Adipocyte (in vitro differentiated cells): ENCODE data around the gene CTNNBL1.
A peak's percentile ranks its signal among the peaks of the same experiment; 100 is the strongest.

Experiments
- DNase-seq: peaks from one replicate; pipeline ENCODE4 v3.0.0-alpha.2; 2015; ENCODE audit warnings: low read depth
- H3K27me3 ChIP-seq: replicated peaks from 2 replicates; pipeline ENCODE4 v1.7.0; 2013; ENCODE audit warnings: mild to moderate bottlenecking, low read length, moderate library complexity; ENCODE audit not compliant: control insufficient read depth, insufficient read depth
- H3K36me3 ChIP-seq: 2 replicates; pipeline ENCODE4 v1.7.0; 2013; ENCODE audit warnings: low read length, mild to moderate bottlenecking, moderate library complexity; ENCODE audit not compliant: control insufficient read depth, insufficient read depth, severe bottlenecking
- H3K4me1 ChIP-seq: 2 replicates; pipeline ENCODE4 v1.7.0; 2013; ENCODE audit warnings: mild to moderate bottlenecking, low read length, moderate library complexity; ENCODE audit not compliant: control insufficient read depth, insufficient read depth
- H3K4me3 ChIP-seq: 2 replicates; pipeline ENCODE4 v1.7.0; 2013; ENCODE audit warnings: mild to moderate bottlenecking, low read length, moderate library complexity
- H3K9ac ChIP-seq: 2 replicates; pipeline ENCODE4 v1.7.0; 2013; ENCODE audit warnings: mild to moderate bottlenecking, low read length, moderate library complexity
- H3K9me3 ChIP-seq: 2 replicates; pipeline ENCODE4 v1.7.0; 2013; ENCODE audit warnings: mild to moderate bottlenecking, low read length, moderate library complexity; ENCODE audit not compliant: control insufficient read depth

The CTNNBL1 gene

GRCh38 chr20:37911261-37911660 lies 217.4 kb downstream of the CTNNBL1 start:
- no peak overlapping the region for H3K4me3 ChIP-seq
- H3K9me3 ChIP-seq, result no peaks in the 10 kb centered on the region
- H3K27me3 ChIP-seq, result peaks cover 61% of the 10 kb centered on the region
- no peak for DNase-seq
- peaks cover 3% of the 10 kb centered on the region for H3K4me1 ChIP-seq
- H3K9ac ChIP-seq, result no peak overlapping the region
- H3K36me3 ChIP-seq, result no peaks in the 10 kb centered on the region

GRCh38 chr20:37911838-37912281 lies 218.0 kb downstream of the CTNNBL1 start:
- Histone ChIP-seq H3K9me3 (no peaks in the 10 kb centered on the region), H3K9ac (no peak overlapping the region), H3K4me1 (peaks cover 3% of the 10 kb centered on the region), H3K4me3 (no peak overlapping the region), H3K27me3 (peaks cover 67% of the 10 kb centered on the region), H3K36me3 (no peaks in the 10 kb centered on the region)
- DNase-seq, result peak; percentile 54

- no peak for DNase-seq
- Histone ChIP-seq H3K9me3 (no peaks in the 10 kb centered on the region), H3K27me3 (peaks cover 72% of the 10 kb centered on the region), H3K4me1 (peaks cover 3% of the 10 kb centered on the region), H3K9ac (no peak overlapping the region), H3K36me3 (no peaks in the 10 kb centered on the region), H3K4me3 (no peak overlapping the region)
Measured at GRCh38 chr20:37912874-37913273, 219.0 kb downstream of the CTNNBL1 start.

GRCh38 chr20:37913567-37914366 lies 219.9 kb downstream of the CTNNBL1 start:
- no peaks in the 10 kb centered on the region for H3K36me3 ChIP-seq
- H3K4me1 ChIP-seq, result no peaks in the 10 kb centered on the region
- H3K27me3 ChIP-seq, result peaks cover 80% of the 10 kb centered on the region
- H3K4me3 ChIP-seq, result no peak overlapping the region
- no peak for DNase-seq
- no peaks in the 10 kb centered on the region for H3K9me3 ChIP-seq
- H3K9ac ChIP-seq, result no peak overlapping the region

- H3K9me3 ChIP-seq, result no peaks in the 10 kb centered on the region
- no peak overlapping the region for H3K4me3 ChIP-seq
- H3K9ac ChIP-seq, result no peak overlapping the region
- H3K27me3 ChIP-seq, result peaks cover 80% of the 10 kb centered on the region
- H3K36me3 ChIP-seq, result no peaks in the 10 kb centered on the region
- no peak for DNase-seq
- H3K4me1 ChIP-seq, result no peaks in the 10 kb centered on the region
Measured at GRCh38 chr20:37914367-37914671, 220.5 kb downstream of the CTNNBL1 start.

GRCh38 chr20:37914672-37915433 lies 221.0 kb downstream of the CTNNBL1 start:
- DNase-seq, result peak; percentile 13
- peak overlapping the region; percentile 61 for H3K4me3 ChIP-seq

GRCh38 chr20:37915434-37915787 lies 221.6 kb downstream of the CTNNBL1 start:
- H3K27me3 ChIP-seq, result peaks cover 87% of the 10 kb centered on the region
- no peaks in the 10 kb centered on the region for H3K9me3 ChIP-seq
- DNase-seq, result no peak
- H3K9ac ChIP-seq, result no peak overlapping the region
- H3K36me3 ChIP-seq, result no peaks in the 10 kb centered on the region
- H3K4me3 ChIP-seq, result no peak overlapping the region
- H3K4me1 ChIP-seq, result no peaks in the 10 kb centered on the region

More at GRCh38 chr20:37914672-37915433, 221.0 kb downstream of the CTNNBL1 start:
- no peaks in the 10 kb centered on the region for H3K9me3 ChIP-seq
- peak overlapping the region; percentile 35 for H3K9ac ChIP-seq
- H3K4me1 ChIP-seq, result no peaks in the 10 kb centered on the region
- H3K36me3 ChIP-seq, result no peaks in the 10 kb centered on the region
- peaks cover 85% of the 10 kb centered on the region for H3K27me3 ChIP-seq

- Histone ChIP-seq H3K4me1 (no peaks in the 10 kb centered on the region), H3K9ac (no peak overlapping the region), H3K27me3 (peaks cover 85% of the 10 kb centered on the region), H3K36me3 (no peaks in the 10 kb centered on the region), H3K4me3 (no peak overlapping the region), H3K9me3 (no peaks in the 10 kb centered on the region)
- DNase-seq, result no peak
Measured at GRCh38 chr20:37915800-37916570, 222.2 kb downstream of the CTNNBL1 start.

GRCh38 chr20:37917461-37917860 lies 223.6 kb downstream of the CTNNBL1 start:
- H3K27me3 ChIP-seq, result peaks cover 79% of the 10 kb centered on the region
- DNase-seq, result no peak
- no peaks in the 10 kb centered on the region for H3K4me1 ChIP-seq

GRCh38 chr20:37918035-37918434 lies 224.2 kb downstream of the CTNNBL1 start:
- H3K36me3 ChIP-seq, result no peaks in the 10 kb centered on the region
- no peak overlapping the region for H3K9ac ChIP-seq
- H3K9me3 ChIP-seq, result no peaks in the 10 kb centered on the region
- peaks cover 79% of the 10 kb centered on the region for H3K27me3 ChIP-seq
- H3K4me1 ChIP-seq, result no peaks in the 10 kb centered on the region
- no peak for DNase-seq
- H3K4me3 ChIP-seq, result no peak overlapping the region

More at GRCh38 chr20:37917461-37917860, 223.6 kb downstream of the CTNNBL1 start:
- no peak overlapping the region for H3K4me3 ChIP-seq
- H3K36me3 ChIP-seq, result no peaks in the 10 kb centered on the region
- no peak overlapping the region for H3K9ac ChIP-seq
- H3K9me3 ChIP-seq, result no peaks in the 10 kb centered on the region
